Mesothelial cell of epicardium (in vitro differentiated cells): ENCODE data around the gene SAMD8. TPM values are rescaled to one million over a fixed set of nuclear protein-coding genes. Genes with fewer than 3 reads are reported as not detected.
"Not testable (repeated sequence)": the region's sequence is repeated elsewhere in the genome, so short reads cannot be mapped to it uniquely, and the experiment has no call there.

Source experiments
- DNase-seq, 2 experiments: peaks; one replicate each; pipeline ENCODE4 v3.0.0; 2021; ENCODE audit warnings: low spot score in 2 of 2; ENCODE audit not compliant: unreplicated experiment in 2 of 2
- H3K27ac Mint-ChIP-seq: 2 replicates; pipeline ENCODE4 v1.8.0; 2021; ENCODE audit warnings: mixed read lengths
- H3K27me3 Mint-ChIP-seq: 2 replicates; pipeline ENCODE4 v1.8.0; 2021; ENCODE audit warnings: low read depth, mixed read lengths
- H3K36me3 Mint-ChIP-seq: 2 replicates; pipeline ENCODE4 v1.8.0; 2021; ENCODE audit warnings: mixed read lengths
- H3K4me1 Mint-ChIP-seq: 2 replicates; pipeline ENCODE4 v1.8.0; 2021; ENCODE audit warnings: mixed read lengths
- H3K4me3 Mint-ChIP-seq: 2 replicates; pipeline ENCODE4 v1.8.0; 2021; ENCODE audit warnings: mild to moderate bottlenecking, moderate library complexity, mixed read lengths
- H3K9me3 Mint-ChIP-seq: 2 replicates; pipeline ENCODE4 v1.8.0; 2021; ENCODE audit warnings: mixed read lengths
- CTCF ChIP-seq: fragments of 200-600 bp; sonication (generic); IDR thresholded peaks from one replicate; pipeline ENCODE4 v1.5.0; 2021; ENCODE audit warnings: antibody characterized with exemption; ENCODE audit not compliant: unreplicated experiment
- total RNA-seq: library from RNA; stranded (reverse); gene quantifications from 3 replicates; pipeline ENCODE4 v1.2.1, GENCODE V29; 2021

The SAMD8 gene
- total RNA-seq, 1 donor from 2014 or later: 25.6 TPM

DNA sequence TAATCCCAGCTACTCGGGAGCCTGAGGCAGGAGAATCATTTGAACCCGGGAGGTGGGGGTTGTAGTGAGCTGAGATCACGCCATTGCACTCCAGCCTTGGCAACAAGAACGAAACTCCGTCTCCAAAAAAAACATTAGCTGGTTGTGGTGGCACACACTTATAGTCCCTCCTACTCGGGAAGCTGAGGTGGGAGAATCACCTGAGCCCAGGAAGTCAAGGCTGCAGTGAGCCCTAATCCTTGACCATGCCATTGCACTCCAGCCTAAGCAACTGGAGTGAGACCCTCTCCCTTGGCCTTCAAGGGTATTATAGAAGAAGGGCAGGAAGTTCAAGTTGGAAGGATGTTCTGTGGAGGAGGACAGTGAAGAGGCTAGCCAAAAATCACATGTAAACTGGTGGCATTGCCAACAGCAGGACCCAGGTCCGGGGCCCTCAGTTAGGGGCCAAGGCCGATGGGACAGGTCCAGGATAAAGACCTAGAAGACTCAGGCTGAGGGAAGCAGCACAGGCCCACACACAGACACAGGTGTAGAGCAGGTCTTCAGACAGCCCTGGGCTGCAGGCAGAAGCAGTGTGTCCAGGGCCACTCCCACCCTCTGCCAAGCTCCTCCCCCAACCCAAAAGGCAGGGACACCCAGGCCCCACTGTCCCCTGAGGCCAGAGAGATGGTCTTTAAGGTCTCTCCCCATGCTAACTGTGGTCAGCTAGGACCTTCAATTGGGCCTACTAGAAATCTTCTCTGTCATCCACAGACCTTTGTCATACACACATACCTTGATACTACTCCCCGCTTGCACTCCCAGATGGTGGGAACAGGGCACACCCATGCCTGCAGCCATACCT, 8.4 kb upstream of the SAMD8 start:
- no peak overlapping the region for H3K27ac Mint-ChIP-seq
- no peak for TF ChIP-seq CTCF
- DNase-seq: no peak
- H3K4me1 Mint-ChIP-seq: peaks cover 15% of the 10 kb centered on the region
- no peaks in the 10 kb centered on the region for H3K9me3 Mint-ChIP-seq
- H3K36me3 Mint-ChIP-seq: no peaks in the 10 kb centered on the region
- H3K4me3 Mint-ChIP-seq: no peak overlapping the region
- no peaks in the 10 kb centered on the region for H3K27me3 Mint-ChIP-seq

DNA sequence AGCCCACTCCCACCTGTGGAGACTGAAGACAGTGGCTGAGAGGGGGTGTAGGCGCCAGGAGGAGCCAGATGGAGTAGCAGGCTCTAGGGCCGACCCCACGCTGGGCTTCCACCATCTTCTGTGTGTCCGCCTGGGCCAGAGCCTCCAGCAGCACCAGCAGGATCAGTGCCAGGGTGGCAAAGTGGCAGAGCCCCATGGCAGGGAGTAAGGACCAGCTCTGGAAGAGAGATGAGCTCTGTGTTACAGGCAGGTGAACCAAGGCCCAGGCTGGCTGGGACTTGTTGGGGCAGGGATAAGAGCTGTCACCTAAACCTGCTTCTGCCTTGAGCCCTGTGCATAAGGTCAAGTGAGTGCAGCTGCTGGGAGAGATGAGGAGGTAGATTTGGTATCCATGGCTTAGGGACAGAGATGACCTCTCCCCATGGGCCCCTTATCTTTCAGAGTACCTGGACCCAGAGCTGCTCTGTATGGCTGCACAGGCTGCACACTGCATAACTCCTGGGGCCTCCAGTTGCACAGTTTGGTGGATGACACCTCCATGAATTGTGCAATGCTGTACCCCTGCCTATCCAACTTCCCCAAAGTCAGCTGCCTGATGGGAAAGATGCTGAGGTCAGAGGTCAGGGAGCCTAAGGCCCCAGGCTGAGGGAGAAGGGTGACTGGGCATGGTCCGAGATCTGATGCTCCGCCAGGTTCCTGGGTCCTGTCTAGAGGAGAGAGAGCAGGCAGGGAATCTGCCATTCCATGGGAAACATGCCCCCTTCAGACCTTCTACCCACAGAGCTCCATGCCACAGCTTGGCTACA, 7.4 kb upstream of the SAMD8 start:
- DNase-seq: no peak
- H3K27me3 Mint-ChIP-seq: no peaks in the 10 kb centered on the region
- no peak for TF ChIP-seq CTCF
- H3K4me3 Mint-ChIP-seq: no peak overlapping the region
- no peaks in the 10 kb centered on the region for H3K9me3 Mint-ChIP-seq
- no peak overlapping the region for H3K27ac Mint-ChIP-seq
- H3K4me1 Mint-ChIP-seq: peaks cover 21% of the 10 kb centered on the region
- H3K36me3 Mint-ChIP-seq: no peaks in the 10 kb centered on the region

DNA sequence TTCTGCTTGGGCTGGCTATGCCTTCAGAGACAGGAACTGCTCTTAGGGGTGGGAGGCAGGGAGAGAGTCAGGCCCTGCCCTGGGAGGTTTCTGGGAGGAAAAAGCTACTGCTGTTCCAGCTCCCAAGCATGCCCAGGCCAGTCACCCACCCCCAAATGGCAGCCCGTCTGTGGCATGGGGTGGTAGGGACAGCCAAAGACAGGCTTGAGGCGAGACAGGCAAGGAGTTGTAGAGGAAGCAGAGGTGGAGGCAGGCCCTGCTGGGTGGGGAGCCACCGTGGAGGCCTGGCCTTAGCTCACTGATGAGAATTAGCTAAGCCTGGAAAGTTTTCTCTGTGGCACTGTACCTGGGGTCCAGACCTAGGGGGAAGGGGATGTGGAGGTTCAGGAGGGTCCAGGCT, 6.6 kb upstream of the SAMD8 start:
- H3K27me3 Mint-ChIP-seq: no peaks in the 10 kb centered on the region

GRCh38 chr10:75105576-75106197, 5.8 kb upstream of the SAMD8 start:
- H3K4me1 Mint-ChIP-seq: peaks cover 11% of the 10 kb centered on the region
- no peaks in the 10 kb centered on the region for H3K27me3 Mint-ChIP-seq
- H3K27ac Mint-ChIP-seq: no peak overlapping the region
- no peaks in the 10 kb centered on the region for H3K9me3 Mint-ChIP-seq
- no peak overlapping the region for H3K4me3 Mint-ChIP-seq
- DNase-seq: peak in 1 of 2 experiments; percentile 27
- no peaks in the 10 kb centered on the region for H3K36me3 Mint-ChIP-seq
- no peak for TF ChIP-seq CTCF

More for the DNA sequence above, 6.6 kb upstream of the SAMD8 start:
- no peaks in the 10 kb centered on the region for H3K9me3 Mint-ChIP-seq
- H3K4me3 Mint-ChIP-seq: no peak overlapping the region
- H3K4me1 Mint-ChIP-seq: peaks cover 17% of the 10 kb centered on the region
- DNase-seq: peak in 1 of 2 experiments; percentile 38
- H3K36me3 Mint-ChIP-seq: no peaks in the 10 kb centered on the region
- H3K27ac Mint-ChIP-seq: no peak overlapping the region
- TF ChIP-seq CTCF: no peak

DNA sequence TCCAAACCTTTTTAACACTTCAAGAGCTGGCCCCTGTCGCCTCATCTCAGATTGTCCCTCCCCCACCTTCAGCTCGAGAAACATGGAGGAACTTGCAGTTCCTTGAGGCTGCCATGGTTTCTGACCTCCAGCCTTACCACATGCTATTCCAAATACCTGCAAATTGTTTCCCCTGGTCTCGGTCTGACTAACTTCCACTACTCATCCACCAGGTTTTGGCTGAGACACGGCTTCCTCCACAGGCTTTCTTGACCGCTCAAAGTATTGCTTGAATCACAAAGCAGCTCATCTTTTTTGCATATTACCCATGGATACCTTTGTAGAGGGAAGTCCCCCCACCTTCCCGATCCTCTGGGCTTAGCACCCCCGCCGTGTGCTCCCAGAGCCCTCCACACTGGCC, 5.2 kb upstream of the SAMD8 start:
- no peak overlapping the region for H3K27ac Mint-ChIP-seq
- H3K9me3 Mint-ChIP-seq: no peaks in the 10 kb centered on the region
- DNase-seq: no peak
- peaks cover 7% of the 10 kb centered on the region for H3K4me1 Mint-ChIP-seq
- TF ChIP-seq CTCF: no peak
- no peaks in the 10 kb centered on the region for H3K27me3 Mint-ChIP-seq
- H3K36me3 Mint-ChIP-seq: no peaks in the 10 kb centered on the region
- H3K4me3 Mint-ChIP-seq: no peak overlapping the region

DNA sequence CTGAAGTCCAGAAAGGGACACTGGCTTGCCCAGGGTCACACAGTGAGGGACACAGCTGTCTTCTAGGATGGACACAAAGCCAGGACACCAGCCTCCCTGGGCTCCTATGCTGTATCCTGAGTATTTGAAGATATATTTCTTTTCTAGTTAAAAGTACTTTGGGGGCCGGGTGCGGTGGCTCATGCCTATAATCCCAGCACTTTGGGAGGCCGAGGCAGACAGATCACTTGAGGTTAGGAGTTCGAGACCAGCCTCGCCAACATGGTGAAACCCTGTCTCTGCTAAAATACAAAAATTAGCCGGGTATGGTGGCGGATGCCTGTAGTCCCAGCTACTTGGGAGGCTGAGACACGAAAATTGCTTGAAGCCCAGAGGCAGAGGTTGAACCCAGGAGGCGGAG, 4.6 kb upstream of the SAMD8 start:
- DNase-seq, H3K27me3 Mint-ChIP-seq, H3K9me3 Mint-ChIP-seq, H3K36me3 Mint-ChIP-seq, H3K4me3 Mint-ChIP-seq, H3K27ac Mint-ChIP-seq, H3K4me1 Mint-ChIP-seq: not testable (repeated sequence)
